DOHH2 (cell line): ENCODE data around the gene RBM17.

Source experiments
- H3F3A ChIP-seq: fragments of 200-600 bp; sonication (generic), shearing (Covaris generic); 2 replicates; pipeline ENCODE4 v1.6.0; 2016; ENCODE audit warnings: antibody characterized with exemption, mild to moderate bottlenecking; ENCODE audit not compliant: control insufficient read depth, insufficient read depth
- H3K27ac ChIP-seq: fragments of 200-600 bp; sonication (generic); 2 replicates; pipeline ENCODE4 v1.5.1; 2014; ENCODE audit warnings: low read depth, mild to moderate bottlenecking, low read length, moderate library complexity
- H3K27me3 ChIP-seq: fragments of 200-600 bp; sonication (generic); 2 replicates; pipeline ENCODE4 v1.6.1; 2014; ENCODE audit warnings: mild to moderate bottlenecking, low read length, mixed read lengths; ENCODE audit not compliant: control insufficient read depth
- H3K36me3 ChIP-seq: fragments of 200-600 bp; sonication (generic); 2 replicates; pipeline ENCODE4 v1.6.1; 2014; ENCODE audit warnings: mild to moderate bottlenecking, low read length, moderate library complexity, mixed read lengths; ENCODE audit not compliant: control insufficient read depth
- H3K4me1 ChIP-seq: fragments of 200-600 bp; sonication (generic); 2 replicates; pipeline ENCODE4 v1.6.1; 2014; ENCODE audit warnings: mild to moderate bottlenecking, low read length, mixed read lengths; ENCODE audit not compliant: control insufficient read depth
- H3K4me2 ChIP-seq: fragments of 200-600 bp; sonication (generic); 2 replicates; pipeline ENCODE4 v1.6.0; 2014; ENCODE audit warnings: mild to moderate bottlenecking, low read length, moderate library complexity
- H3K4me3 ChIP-seq: fragments of 200-600 bp; sonication (generic); 2 replicates; pipeline ENCODE4 v1.5.1; 2014; ENCODE audit warnings: mild to moderate bottlenecking, low read length, mixed read lengths
- H3K79me2 ChIP-seq: fragments of 200-600 bp; sonication (generic); 2 replicates; pipeline ENCODE4 v1.6.1; 2014; ENCODE audit warnings: mild to moderate bottlenecking, low read length, mixed read lengths; ENCODE audit not compliant: control insufficient read depth
- H3K9me2 ChIP-seq: fragments of 200-600 bp; sonication (generic); replicated peaks from 2 replicates; pipeline ENCODE4 v1.6.1; 2014; ENCODE audit warnings: mild to moderate bottlenecking, low read length, mixed read lengths; ENCODE audit not compliant: control insufficient read depth
- H3K9me3 ChIP-seq: fragments of 200-600 bp; sonication (generic); 2 replicates; pipeline ENCODE4 v1.6.1; 2014; ENCODE audit warnings: antibody characterized with exemption, low read length, mixed read lengths; ENCODE audit not compliant: control insufficient read depth, insufficient read depth
- H4K20me1 ChIP-seq: fragments of 200-600 bp; sonication (generic); 2 replicates; pipeline ENCODE4 v1.6.0; 2014; ENCODE audit warnings: low read depth, mild to moderate bottlenecking, antibody characterized with exemption, low read length, moderate library complexity; ENCODE audit not compliant: control insufficient read depth, insufficient read depth
- CTCF ChIP-seq: fragments of 200-600 bp; sonication (generic); IDR thresholded peaks from one replicate; pipeline ENCODE4 v1.5.1; 2014; ENCODE audit warnings: antibody characterized with exemption, mild to moderate bottlenecking, low read depth, low read length; ENCODE audit not compliant: poor library complexity, severe bottlenecking
- EZH2phosphoT487 ChIP-seq: fragments of 200-600 bp; sonication (generic); IDR thresholded peaks from 2 replicates; pipeline ENCODE4 v1.6.1; 2017; ENCODE audit warnings: borderline replicate concordance, mild to moderate bottlenecking, antibody characterized with exemption, low read length, moderate library complexity, mixed read lengths

RBM17 gene

GRCh38 chr10:6072215-6072934, 16.5 kb upstream of the RBM17 start:
- H3K9me2 ChIP-seq: no peaks in the 10 kb centered on the region
- TF ChIP-seq CTCF (no peak), EZH2phosphoT487 (no peak)
- no peaks in the 10 kb centered on the region for H3K9me3 ChIP-seq
- H3K27me3 ChIP-seq: no peaks in the 10 kb centered on the region
- no peaks in the 10 kb centered on the region for H4K20me1 ChIP-seq
- H3K4me2 ChIP-seq: peak overlapping the region; percentile 64
- peak overlapping the region; percentile 89 for H3K27ac ChIP-seq
- no peaks in the 10 kb centered on the region for H3K79me2 ChIP-seq
- peaks cover 16% of the 10 kb centered on the region for H3F3A ChIP-seq
- no peaks in the 10 kb centered on the region for H3K36me3 ChIP-seq
- H3K4me1 ChIP-seq: peaks cover 62% of the 10 kb centered on the region
- peak overlapping the region; percentile 57 for H3K4me3 ChIP-seq

GRCh38 chr10:6074489-6075301, 14.1 kb upstream of the RBM17 start:
- H3K4me3 ChIP-seq: no peak overlapping the region
- H3K27ac ChIP-seq: no peak overlapping the region
- no peaks in the 10 kb centered on the region for H3K9me3 ChIP-seq
- TF ChIP-seq CTCF: no peak
- no peak for TF ChIP-seq EZH2phosphoT487
- H3F3A ChIP-seq: peaks cover 11% of the 10 kb centered on the region; the same call in 1 of the 2 replicates
- H4K20me1 ChIP-seq: no peaks in the 10 kb centered on the region
- no peaks in the 10 kb centered on the region for H3K36me3 ChIP-seq
- peaks cover 47% of the 10 kb centered on the region for H3K4me1 ChIP-seq
- no peak overlapping the region for H3K4me2 ChIP-seq
- no peaks in the 10 kb centered on the region for H3K9me2 ChIP-seq
- no peaks in the 10 kb centered on the region for H3K79me2 ChIP-seq
- H3K27me3 ChIP-seq: no peaks in the 10 kb centered on the region

GRCh38 chr10:6077071-6077675, 11.7 kb upstream of the RBM17 start:
- TF ChIP-seq CTCF (no peak), EZH2phosphoT487 (no peak)

More at GRCh38 chr10:6077071-6077675, 11.7 kb upstream of the RBM17 start:
- H3K4me3 ChIP-seq: no peak overlapping the region
- H3K9me2 ChIP-seq: no peaks in the 10 kb centered on the region
- H4K20me1 ChIP-seq: no peaks in the 10 kb centered on the region
- no peaks in the 10 kb centered on the region for H3K9me3 ChIP-seq
- H3K27me3 ChIP-seq: no peaks in the 10 kb centered on the region
- peaks cover 6% of the 10 kb centered on the region; the same call in 1 of the 2 replicates for H3F3A ChIP-seq
- peaks cover 26% of the 10 kb centered on the region for H3K4me1 ChIP-seq
- H3K79me2 ChIP-seq: no peaks in the 10 kb centered on the region
- no peak overlapping the region for H3K4me2 ChIP-seq
- H3K36me3 ChIP-seq: no peaks in the 10 kb centered on the region
- H3K27ac ChIP-seq: no peak overlapping the region
